ENCODE results near the gene CA5B. TPM values are rescaled to one million over a fixed set of nuclear protein-coding genes. Genes with fewer than 3 reads are reported as not detected.

CA5B gene
- polyA plus RNA-seq, 4 donors: 0.22 to 3.0 (median 1.3) TPM

DNA sequence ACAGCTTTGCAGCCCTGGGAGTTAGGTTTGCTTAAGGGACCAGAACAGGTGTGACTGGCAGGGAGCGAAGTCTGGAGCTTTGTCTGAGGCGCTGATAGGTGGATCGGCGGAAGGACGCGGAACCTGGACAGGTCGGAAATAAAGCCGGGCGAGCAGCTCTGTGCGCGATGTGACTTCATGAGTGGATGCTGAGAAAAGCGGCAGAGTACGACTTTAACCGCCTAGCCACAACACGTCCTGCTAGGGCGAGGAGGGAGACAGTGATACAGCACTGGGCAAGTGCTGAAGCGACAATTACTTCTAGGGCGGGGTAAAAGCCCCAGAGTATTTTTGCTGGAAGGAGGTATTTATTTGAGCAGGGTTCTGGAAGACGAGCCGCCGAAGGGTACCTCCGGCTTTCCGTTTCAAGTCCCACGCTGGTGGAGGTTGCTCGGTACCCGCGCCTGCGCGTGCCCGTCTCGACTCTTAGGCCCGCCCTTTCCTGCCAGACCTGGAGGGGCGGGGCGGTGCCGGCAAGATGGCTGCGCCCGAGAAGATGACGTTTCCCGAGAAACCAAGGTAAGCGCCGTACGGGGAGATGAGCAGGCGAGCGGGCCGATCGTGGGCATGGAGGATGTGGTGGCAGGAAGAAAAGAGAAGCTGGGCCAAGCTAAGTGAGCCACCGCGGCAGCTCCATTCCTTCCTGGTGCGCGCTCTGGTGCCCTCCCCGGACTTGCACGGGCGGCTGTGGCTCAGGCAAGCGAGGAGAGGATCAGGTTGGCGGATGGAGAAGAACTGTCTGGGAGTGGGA is 52.1 kb downstream of the CA5B start, which contains the start of gene ZRSR2:
Gene ZRSR2 (plus strand): TSS at position 506 of the 790 bp plus-strand sequence. CDS start 12 bp downstream, at position 518.
- Histone ChIP-seq H3K4me3 (ENCODE audit: low read depth in 1 of 3, low read length in 3 of 3) (peak within 1 kb of the TSS; percentile 31 to 86 (median 85)), H3K36me3 (ENCODE audit: control insufficient read depth in 3 of 3, insufficient read depth in 2 of 3, low read depth in 1 of 3, low read length in 3 of 3) (no peaks in the 10 kb centered on the region), H3K9me3 (ENCODE audit: control insufficient read depth in 2 of 2, insufficient read depth in 1 of 2, low read depth in 1 of 2, low read length in 1 of 2) (no peaks in the 10 kb centered on the region), H3K27me3 (ENCODE audit: control insufficient read depth in 3 of 3, insufficient read depth in 3 of 3, low read length in 3 of 3) (no peaks in the 10 kb centered on the region), H3K27ac (ENCODE audit: low read depth in 1 of 3, low read length in 2 of 3) (peak within 1 kb of the TSS; percentile 86 to 98 (median 93)), H3K4me1 (ENCODE audit: control insufficient read depth in 3 of 3, insufficient read depth in 2 of 3, low read depth in 1 of 3, low read length in 2 of 3) (peaks cover 0 to 3% (median 0%) of the 10 kb centered on the region in 3 donors)
- 0 to 1% (median 0%) methylated on average over 46 to 55 of the region's 55 CpGs for WGBS, 3 donors
- FAIRE-seq (no peak), DNase-seq (peak; percentile 79 to 84)

GRCh38 chrX:15790769-15791290 is 52.8 kb downstream of the CA5B start:
- no peaks in the 10 kb centered on the region for H3K27me3 ChIP-seq (ENCODE audit: control insufficient read depth in 3 of 3, insufficient read depth in 3 of 3, low read length in 3 of 3)
- peak overlapping the region; percentile 86 to 98 (median 93) for H3K27ac ChIP-seq (ENCODE audit: low read depth in 1 of 3, low read length in 2 of 3)
- DNase-seq (peak; percentile 26 to 32), FAIRE-seq (no peak)
- H3K4me1 ChIP-seq (ENCODE audit: control insufficient read depth in 3 of 3, insufficient read depth in 2 of 3, low read depth in 1 of 3, low read length in 2 of 3): peaks cover 0 to 3% (median 0%) of the 10 kb centered on the region in 3 donors
- H3K9me3 ChIP-seq (ENCODE audit: control insufficient read depth in 2 of 2, insufficient read depth in 1 of 2, low read depth in 1 of 2, low read length in 1 of 2): no peaks in the 10 kb centered on the region
- peak overlapping the region; percentile 31 to 86 (median 85) for H3K4me3 ChIP-seq (ENCODE audit: low read depth in 1 of 3, low read length in 3 of 3)
- H3K36me3 ChIP-seq (ENCODE audit: control insufficient read depth in 3 of 3, insufficient read depth in 2 of 3, low read depth in 1 of 3, low read length in 3 of 3): no peaks in the 10 kb centered on the region
- WGBS, 3 donors: 0 to 1% (median 0%) methylated on average over 14 to 15 of the region's 15 CpGs

GRCh38 chrX:15797707-15798106 is 59.6 kb downstream of the CA5B start:
- no peaks in the 10 kb centered on the region for H3K4me1 ChIP-seq (ENCODE audit: control insufficient read depth in 3 of 3, insufficient read depth in 2 of 3, low read depth in 1 of 3, low read length in 2 of 3)
- no peak for FAIRE-seq
- DNase-seq: no peak
- 70 to 92% (median 88%) methylated on average over 4 of the region's 4 CpGs for WGBS, 3 donors
- no peaks in the 10 kb centered on the region for H3K9me3 ChIP-seq (ENCODE audit: control insufficient read depth in 2 of 2, insufficient read depth in 1 of 2, low read depth in 1 of 2, low read length in 1 of 2)
- H3K27ac ChIP-seq (ENCODE audit: low read depth in 1 of 3, low read length in 2 of 3): no peak overlapping the region
- H3K27me3 ChIP-seq (ENCODE audit: control insufficient read depth in 3 of 3, insufficient read depth in 3 of 3, low read length in 3 of 3): no peaks in the 10 kb centered on the region
- H3K4me3 ChIP-seq (ENCODE audit: low read depth in 1 of 3, low read length in 3 of 3): no peak overlapping the region
- peaks cover 0 to 6% (median 0%) of the 10 kb centered on the region in 3 donors for H3K36me3 ChIP-seq (ENCODE audit: control insufficient read depth in 3 of 3, insufficient read depth in 2 of 3, low read depth in 1 of 3, low read length in 3 of 3)

DNA sequence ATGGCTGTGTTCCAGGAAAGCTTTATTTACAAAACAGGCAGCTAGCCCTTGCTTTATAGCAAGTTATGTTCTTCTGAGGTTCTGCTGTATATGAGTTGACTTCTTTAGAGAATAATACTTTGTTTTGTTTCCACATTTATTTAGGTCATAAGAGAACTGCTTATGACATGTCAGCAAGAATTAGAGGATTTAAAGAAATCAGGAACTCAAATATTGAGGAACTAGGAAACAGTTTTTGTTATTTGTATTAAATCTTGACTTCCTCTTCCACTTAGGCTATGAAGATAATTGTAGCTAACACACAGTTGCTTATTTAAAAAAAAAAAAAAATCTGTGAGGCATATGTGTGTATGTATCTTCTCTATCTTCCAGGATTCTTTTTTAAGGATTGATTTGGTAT is 66.5 kb downstream of the CA5B start:
- Histone ChIP-seq H3K27me3 (ENCODE audit: control insufficient read depth in 3 of 3, insufficient read depth in 3 of 3, low read length in 3 of 3) (no peaks in the 10 kb centered on the region), H3K9me3 (ENCODE audit: control insufficient read depth in 2 of 2, insufficient read depth in 1 of 2, low read depth in 1 of 2, low read length in 1 of 2) (no peaks in the 10 kb centered on the region), H3K27ac (ENCODE audit: low read depth in 1 of 3, low read length in 2 of 3) (no peak overlapping the region), H3K4me3 (ENCODE audit: low read depth in 1 of 3, low read length in 3 of 3) (no peak overlapping the region), H3K36me3 (ENCODE audit: control insufficient read depth in 3 of 3, insufficient read depth in 2 of 3, low read depth in 1 of 3, low read length in 3 of 3) (peaks cover 3 to 12% (median 8%) of the 10 kb centered on the region in 3 donors), H3K4me1 (ENCODE audit: control insufficient read depth in 3 of 3, insufficient read depth in 2 of 3, low read depth in 1 of 3, low read length in 2 of 3) (no peaks in the 10 kb centered on the region)
- no peak for DNase-seq
- no peak for FAIRE-seq

- FAIRE-seq (no peak), DNase-seq (no peak)
- H3K27me3 ChIP-seq (ENCODE audit: control insufficient read depth in 3 of 3, insufficient read depth in 3 of 3, low read length in 3 of 3): no peaks in the 10 kb centered on the region
- no peaks in the 10 kb centered on the region for H3K4me1 ChIP-seq (ENCODE audit: control insufficient read depth in 3 of 3, insufficient read depth in 2 of 3, low read depth in 1 of 3, low read length in 2 of 3)
- H3K27ac ChIP-seq (ENCODE audit: low read depth in 1 of 3, low read length in 2 of 3): no peak overlapping the region
- no peak overlapping the region for H3K4me3 ChIP-seq (ENCODE audit: low read depth in 1 of 3, low read length in 3 of 3)
- H3K36me3 ChIP-seq (ENCODE audit: control insufficient read depth in 3 of 3, insufficient read depth in 2 of 3, low read depth in 1 of 3, low read length in 3 of 3): peaks cover 5 to 16% (median 9%) of the 10 kb centered on the region in 3 donors
- H3K9me3 ChIP-seq (ENCODE audit: control insufficient read depth in 2 of 2, insufficient read depth in 1 of 2, low read depth in 1 of 2, low read length in 1 of 2): no peaks in the 10 kb centered on the region
- 96 to 98% (median 97%) methylated on average over 4 of the region's 4 CpGs for WGBS, 3 donors
These were observed 70.2 kb downstream of the CA5B start for GRCh38 chrX:15808254-15808653.

DNA sequence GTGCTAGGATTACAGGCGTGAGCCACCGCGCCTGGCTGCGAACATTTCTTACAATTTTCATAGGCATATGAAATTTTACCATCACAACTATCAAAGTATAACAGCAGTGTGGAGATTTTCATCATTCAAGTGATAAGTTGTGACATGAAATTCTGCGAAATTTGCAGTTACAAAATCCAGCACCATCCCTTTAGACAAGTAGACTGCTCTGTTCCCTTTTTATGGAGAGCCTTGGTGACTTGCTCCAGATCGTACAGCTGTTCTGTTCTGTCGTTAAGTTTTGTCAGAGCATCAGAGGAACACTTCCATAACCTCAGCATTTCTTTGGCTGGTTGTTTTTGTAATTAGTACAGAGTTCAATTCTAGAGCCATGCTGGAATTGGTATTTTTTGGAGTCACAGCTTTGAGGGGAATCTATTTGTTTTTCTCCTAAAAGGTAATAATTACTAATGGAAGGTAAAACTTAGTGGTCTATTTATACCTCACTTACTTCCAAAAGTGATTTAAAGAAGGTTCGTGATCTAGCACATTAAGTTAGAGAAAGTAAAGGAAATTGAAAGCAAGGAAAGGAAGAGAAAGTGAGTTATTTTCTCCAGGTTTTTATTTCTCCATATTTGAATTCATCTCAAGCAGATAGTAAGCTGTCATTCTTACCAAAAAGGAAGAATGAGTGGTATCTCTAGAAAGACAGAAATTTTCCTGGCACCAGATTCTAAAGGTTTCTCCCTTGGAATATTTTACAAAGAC is 74.3 kb downstream of the CA5B start:
- no peak for FAIRE-seq
- no peak overlapping the region for H3K27ac ChIP-seq (ENCODE audit: low read depth in 1 of 3, low read length in 2 of 3)
- H3K27me3 ChIP-seq (ENCODE audit: control insufficient read depth in 3 of 3, insufficient read depth in 3 of 3, low read length in 3 of 3): no peaks in the 10 kb centered on the region
- no peaks in the 10 kb centered on the region for H3K9me3 ChIP-seq (ENCODE audit: control insufficient read depth in 2 of 2, insufficient read depth in 1 of 2, low read depth in 1 of 2, low read length in 1 of 2)
- H3K4me1 ChIP-seq (ENCODE audit: control insufficient read depth in 3 of 3, insufficient read depth in 2 of 3, low read depth in 1 of 3, low read length in 2 of 3): no peaks in the 10 kb centered on the region
- DNase-seq: no peak
- whole genome bisulfite sequencing, 3 donors: 94 to 95% (median 95%) methylated on average over 8 of the region's 8 CpGs
- peaks cover 5 to 23% (median 16%) of the 10 kb centered on the region in 3 donors for H3K36me3 ChIP-seq (ENCODE audit: control insufficient read depth in 3 of 3, insufficient read depth in 2 of 3, low read depth in 1 of 3, low read length in 3 of 3)
- H3K4me3 ChIP-seq (ENCODE audit: low read depth in 1 of 3, low read length in 3 of 3): no peak overlapping the region

- DNase-seq (no peak), FAIRE-seq (no peak)
- 92 to 100% (median 94%) methylated on average over 1 of the region's 1 CpG for WGBS, 3 donors
- H3K27me3 ChIP-seq (ENCODE audit: control insufficient read depth in 3 of 3, insufficient read depth in 3 of 3, low read length in 3 of 3): no peaks in the 10 kb centered on the region
- H3K4me3 ChIP-seq (ENCODE audit: low read depth in 1 of 3, low read length in 3 of 3): no peak overlapping the region
- no peak overlapping the region for H3K27ac ChIP-seq (ENCODE audit: low read depth in 1 of 3, low read length in 2 of 3)
- H3K4me1 ChIP-seq (ENCODE audit: control insufficient read depth in 3 of 3, insufficient read depth in 2 of 3, low read depth in 1 of 3, low read length in 2 of 3): no peaks in the 10 kb centered on the region
- no peaks in the 10 kb centered on the region for H3K9me3 ChIP-seq (ENCODE audit: control insufficient read depth in 2 of 2, insufficient read depth in 1 of 2, low read depth in 1 of 2, low read length in 1 of 2)
- H3K36me3 ChIP-seq (ENCODE audit: control insufficient read depth in 3 of 3, insufficient read depth in 2 of 3, low read depth in 1 of 3, low read length in 3 of 3): peaks cover 5 to 23% (median 16%) of the 10 kb centered on the region in 3 donors
These were observed 75.3 kb downstream of the CA5B start for GRCh38 chrX:15813416-15813815.

DNA sequence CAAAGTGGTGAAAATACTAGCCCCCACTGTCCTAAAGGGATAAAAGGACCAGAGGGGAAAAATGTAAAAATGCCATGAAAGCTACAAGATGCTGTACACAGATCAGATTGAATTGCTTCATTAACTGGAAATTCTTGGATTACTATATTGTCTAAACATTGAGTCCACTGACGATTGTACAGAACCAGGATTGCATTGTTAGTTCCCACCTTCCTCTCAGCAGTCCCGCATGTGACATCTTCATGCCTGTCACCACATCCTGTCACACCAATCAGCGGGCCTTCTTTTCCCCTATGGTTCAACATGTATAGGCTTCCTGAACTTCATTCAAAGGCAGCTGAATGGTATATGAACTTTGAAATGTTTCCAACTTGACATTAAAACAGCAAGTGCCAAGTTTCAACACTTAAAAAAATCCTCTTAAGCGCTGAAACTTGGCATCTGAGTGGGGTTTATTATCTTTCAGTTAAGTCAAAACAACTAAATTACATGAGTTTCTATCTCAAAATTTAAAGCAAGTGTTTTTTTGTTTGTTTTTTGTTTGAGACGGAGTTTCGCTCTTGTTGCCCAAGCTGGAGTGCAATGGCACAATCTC is 76.8 kb downstream of the CA5B start:
- 72 to 88% (median 85%) methylated on average over 6 of the region's 6 CpGs for WGBS, 3 donors
- no peak for FAIRE-seq

More for the DNA sequence above, 76.8 kb downstream of the CA5B start:
- Histone ChIP-seq H3K27ac (ENCODE audit: low read depth in 1 of 3, low read length in 2 of 3) (no peak overlapping the region), H3K4me3 (ENCODE audit: low read depth in 1 of 3, low read length in 3 of 3) (no peak overlapping the region), H3K36me3 (ENCODE audit: control insufficient read depth in 3 of 3, insufficient read depth in 2 of 3, low read depth in 1 of 3, low read length in 3 of 3) (peaks cover 0 to 20% (median 13%) of the 10 kb centered on the region in 3 donors), H3K9me3 (ENCODE audit: control insufficient read depth in 2 of 2, insufficient read depth in 1 of 2, low read depth in 1 of 2, low read length in 1 of 2) (no peaks in the 10 kb centered on the region), H3K4me1 (ENCODE audit: control insufficient read depth in 3 of 3, insufficient read depth in 2 of 3, low read depth in 1 of 3, low read length in 2 of 3) (no peaks in the 10 kb centered on the region), H3K27me3 (ENCODE audit: control insufficient read depth in 3 of 3, insufficient read depth in 3 of 3, low read length in 3 of 3) (no peaks in the 10 kb centered on the region)
- no peak for DNase-seq
